ENCODE measurements around the gene OR6N2.

Gene OR6N2

GRCh38 chr1:158752155-158752712 lies 28.8 kb downstream of the OR6N2 start:
- no peak for DNase-seq

GRCh38 chr1:158735848-158736247 lies 45.2 kb downstream of the OR6N2 start:
- DNase-seq: no peak

- DNase-seq: no peak
These were observed 48.5 kb downstream of the OR6N2 start for GRCh38 chr1:158732524-158732923.

GRCh38 chr1:158731707-158732106 lies 49.3 kb downstream of the OR6N2 start:
- DNase-seq: no peak

GRCh38 chr1:158730453-158730852 lies 50.6 kb downstream of the OR6N2 start:
- DNase-seq: no peak

- DNase-seq: no peak
These were observed 52.3 kb downstream of the OR6N2 start for GRCh38 chr1:158728510-158729225.

- no peak for DNase-seq
These were observed 56.6 kb downstream of the OR6N2 start for GRCh38 chr1:158724442-158724841.

Measured in NCI-H1048 (cell line).